GM19043 (cell line): ENCODE results near the gene LYAR.

Experiments used
- ATAC-seq: cut with Tn5 transposase; IDR thresholded peaks from one replicate; pipeline ENCODE4 v1.9.1; 2021; ENCODE audit warnings: low read depth; ENCODE audit not compliant: unreplicated experiment

Gene LYAR

DNA sequence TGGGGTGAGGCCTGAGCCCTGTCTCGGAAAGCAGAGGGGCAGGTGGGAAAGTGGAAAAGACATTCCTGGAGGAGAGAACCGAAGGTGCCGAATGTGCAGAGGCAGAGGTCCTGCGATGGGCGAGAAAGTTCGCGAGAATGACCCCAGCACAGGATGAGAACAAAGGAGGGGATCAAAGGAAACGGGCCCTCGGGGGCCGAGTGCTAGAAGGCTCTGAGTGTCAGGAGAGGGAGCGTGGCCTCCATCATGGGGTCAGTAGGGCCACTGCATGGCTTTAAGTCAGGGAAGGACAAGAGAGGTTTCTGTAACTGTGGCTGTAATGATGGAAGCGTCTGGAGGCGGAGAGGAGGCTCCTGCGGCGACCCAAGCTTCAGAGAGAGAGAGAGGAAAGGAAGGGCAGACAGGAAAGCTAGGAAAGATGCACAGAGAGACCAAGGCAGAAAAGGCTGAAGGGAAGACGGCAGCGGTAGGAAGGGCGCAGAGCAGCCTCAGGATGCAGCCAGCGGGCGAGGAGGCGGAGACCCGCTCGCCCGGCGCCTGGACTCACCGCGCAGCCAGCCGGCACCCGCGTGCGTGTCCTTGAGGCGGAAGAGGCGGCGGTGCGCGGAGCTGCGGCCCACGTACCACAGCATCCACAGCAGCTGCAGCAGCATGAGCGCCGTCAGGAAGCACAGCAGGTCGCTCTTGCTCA lies 63.9 kb downstream of the LYAR start:
- ATAC-seq: no peak
